Neural progenitor cell (in vitro differentiated cells): Measurements from ENCODE around the gene TMEM131L. TPM values are rescaled to one million over a fixed set of nuclear protein-coding genes. Genes with fewer than 3 reads are reported as not detected.

Experiments
- DNase-seq: peaks from one replicate; pipeline ENCODE4 v3.0.0-alpha.2; 2016; ENCODE audit warnings: low spot score
- H2AFZ ChIP-seq: fragments of 200-600 bp; sonication (generic); replicated peaks from 2 replicates; pipeline ENCODE4 v1.6.1; 2016; ENCODE audit warnings: antibody characterized with exemption
- H3F3A ChIP-seq: fragments of 200-600 bp; sonication (generic); 2 replicates; pipeline ENCODE4 v1.6.1; 2016; ENCODE audit warnings: antibody characterized with exemption, low read depth
- H3K27ac ChIP-seq: fragments of 200-600 bp; sonication (generic); 2 replicates; pipeline ENCODE4 v1.5.1; 2016; ENCODE audit warnings: mild to moderate bottlenecking
- H3K27me3 ChIP-seq: fragments of 200-600 bp; sonication (generic); 2 replicates; pipeline ENCODE4 v1.6.1; 2016; ENCODE audit warnings: mild to moderate bottlenecking, moderate library complexity
- H3K36me3 ChIP-seq: fragments of 200-600 bp; sonication (generic); 2 replicates; pipeline ENCODE4 v1.5.1; 2016
- H3K4me1 ChIP-seq: fragments of 200-600 bp; sonication (generic); 2 replicates; pipeline ENCODE4 v1.6.1; 2016; ENCODE audit warnings: mixed run types
- H3K4me2 ChIP-seq: fragments of 200-600 bp; sonication (generic); 2 replicates; pipeline ENCODE4 v1.6.1; 2016
- H3K4me3 ChIP-seq: fragments of 200-600 bp; sonication (generic); 2 replicates; pipeline ENCODE4 v1.5.1; 2016
- H3K79me2 ChIP-seq: fragments of 200-600 bp; sonication (generic); 2 replicates; pipeline ENCODE4 v1.6.1; 2016; ENCODE audit warnings: low read depth
- H3K9ac ChIP-seq: fragments of 200-600 bp; sonication (generic); 2 replicates; pipeline ENCODE4 v1.6.1; 2016
- H3K9me3 ChIP-seq: fragments of 200-600 bp; sonication (generic); 2 replicates; pipeline ENCODE4 v1.5.1; 2016; ENCODE audit warnings: low read depth
- H4K20me1 ChIP-seq: fragments of 200-600 bp; sonication (generic); 2 replicates; pipeline ENCODE4 v1.6.1; 2016; ENCODE audit warnings: low read depth
- H3K27ac Mint-ChIP-seq: 3 replicates; pipeline ENCODE4 v1.8.0; 2021; ENCODE audit warnings: mixed read lengths
- H3K27me3 Mint-ChIP-seq: 2 replicates; pipeline ENCODE4 v1.8.0; 2022; ENCODE audit warnings: low read depth, mild to moderate bottlenecking, inconsistent platforms, moderate library complexity, mixed read lengths; ENCODE audit not compliant: insufficient read depth
- H3K36me3 Mint-ChIP-seq: 3 replicates; pipeline ENCODE4 v1.8.0; 2021; ENCODE audit warnings: mixed read lengths
- H3K4me1 Mint-ChIP-seq: 3 replicates; pipeline ENCODE4 v1.8.0; 2021; ENCODE audit warnings: mixed read lengths
- H3K4me3 Mint-ChIP-seq: 3 replicates; pipeline ENCODE4 v1.8.0; 2021; ENCODE audit warnings: mild to moderate bottlenecking, moderate library complexity, mixed read lengths
- H3K9me3 Mint-ChIP-seq: 3 replicates; pipeline ENCODE4 v1.8.0; 2020; ENCODE audit warnings: mixed read lengths
- CTCF ChIP-seq: fragments of 200-600 bp; sonication (generic); IDR thresholded peaks from 2 replicates; pipeline ENCODE4 v1.5.1; 2017; ENCODE audit warnings: antibody characterized with exemption, mild to moderate bottlenecking
- EZH2 ChIP-seq: fragments of 200-600 bp; sonication (generic); IDR thresholded peaks from 2 replicates; pipeline ENCODE4 v1.6.1; 2017; ENCODE audit warnings: antibody characterized with exemption, mild to moderate bottlenecking, moderate library complexity
- EZH2phosphoT487 ChIP-seq: fragments of 200-600 bp; sonication (generic); IDR thresholded peaks from 2 replicates; pipeline ENCODE4 v1.6.1; 2017; ENCODE audit warnings: antibody characterized with exemption
- total RNA-seq: library from RNA; depleted of rRNA; stranded (reverse); fragments of >200 nt; gene quantifications from 2 replicates; pipeline ENCODE4 v1.2.3, GENCODE V29; 2015; ENCODE audit warnings: low replicate concordance

The TMEM131L gene
- total RNA-seq, 1 donor from 2014 or later = 14.8 TPM

DNA sequence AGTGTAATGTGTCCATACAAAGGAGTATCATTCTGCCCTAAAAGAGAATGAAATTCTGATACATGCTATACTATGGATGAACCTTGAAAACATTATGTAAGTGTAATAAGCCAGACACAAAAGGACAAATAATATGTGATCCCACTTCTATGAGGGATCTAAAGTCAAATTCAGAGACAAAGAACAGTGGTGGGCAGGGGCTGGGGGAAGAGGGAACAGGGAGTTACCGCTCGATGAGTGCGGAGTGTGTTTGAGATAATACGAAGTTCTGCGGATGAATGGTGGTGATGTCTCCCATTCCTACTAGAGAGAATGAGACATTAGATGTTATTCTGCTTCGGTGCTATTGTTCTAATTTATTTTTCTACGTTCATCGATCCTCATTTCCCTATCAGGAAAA is 171.9 kb downstream of the TMEM131L start:
- DNase-seq = no peak
- no peak overlapping the region for H3K9ac ChIP-seq
- no peaks in the 10 kb centered on the region for H3K27me3 ChIP-seq
- Mint-ChIP-seq H3K27me3 (no peaks in the 10 kb centered on the region), H3K4me1 (peaks cover 5% of the 10 kb centered on the region), H3K9me3 (no peaks in the 10 kb centered on the region), H3K27ac (no peak overlapping the region), H3K4me3 (no peak overlapping the region), H3K36me3 (peaks cover 23% of the 10 kb centered on the region)
- no peaks in the 10 kb centered on the region for H4K20me1 ChIP-seq
- no peak overlapping the region for H3K4me2 ChIP-seq
- H3K4me1 ChIP-seq = no peaks in the 10 kb centered on the region
- no peaks in the 10 kb centered on the region for H3K36me3 ChIP-seq
- no peaks in the 10 kb centered on the region for H3K79me2 ChIP-seq
- no peak overlapping the region for H2AFZ ChIP-seq
- H3K9me3 ChIP-seq = no peaks in the 10 kb centered on the region
- H3K27ac ChIP-seq = no peak overlapping the region
- TF ChIP-seq EZH2 (no peak), CTCF (no peak), EZH2phosphoT487 (no peak)
- no peak overlapping the region for H3K4me3 ChIP-seq
- no peaks in the 10 kb centered on the region for H3F3A ChIP-seq

DNA sequence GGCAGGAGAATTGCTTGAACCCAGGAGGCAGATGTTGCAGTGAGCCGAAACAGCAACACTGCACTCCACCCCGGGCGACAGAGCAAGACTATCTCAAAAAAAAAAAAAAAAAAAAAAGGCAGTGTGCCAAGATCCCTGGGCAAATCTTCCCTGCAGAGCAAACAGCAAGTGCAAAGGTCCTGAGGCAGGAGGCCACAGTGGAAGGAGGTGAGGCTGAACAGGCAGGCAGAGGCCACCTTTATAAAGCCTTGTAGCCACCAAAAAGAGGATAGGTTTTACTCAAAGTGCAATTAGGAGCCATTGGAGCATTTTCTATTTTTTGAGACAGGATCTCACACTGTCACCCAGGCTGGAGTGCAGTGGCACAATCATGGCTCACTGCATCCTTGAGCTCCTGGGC is 172.8 kb downstream of the TMEM131L start:
- Histone ChIP-seq H3K27me3 (no peaks in the 10 kb centered on the region), H3K9me3 (no peaks in the 10 kb centered on the region), H2AFZ (no peak overlapping the region), H4K20me1 (no peaks in the 10 kb centered on the region), H3K4me2 (no peak overlapping the region), H3K27ac (no peak overlapping the region), H3K9ac (no peak overlapping the region), H3F3A (no peaks in the 10 kb centered on the region), H3K36me3 (no peaks in the 10 kb centered on the region), H3K4me3 (no peak overlapping the region), H3K79me2 (no peaks in the 10 kb centered on the region), H3K4me1 (no peaks in the 10 kb centered on the region)
- Mint-ChIP-seq H3K4me3 (no peak overlapping the region), H3K4me1 (peaks cover 5% of the 10 kb centered on the region), H3K36me3 (peaks cover 23% of the 10 kb centered on the region), H3K27me3 (no peaks in the 10 kb centered on the region), H3K9me3 (no peaks in the 10 kb centered on the region), H3K27ac (no peak overlapping the region)
- no peak for TF ChIP-seq EZH2phosphoT487
- TF ChIP-seq EZH2 = no peak
- no peak for TF ChIP-seq CTCF
- no peak for DNase-seq

GRCh38 chr4:153639833-153640802 is 174.0 kb downstream of the TMEM131L start:
- Histone ChIP-seq H3K4me1 (no peaks in the 10 kb centered on the region), H3K27me3 (no peaks in the 10 kb centered on the region), H3K9me3 (no peaks in the 10 kb centered on the region), H3F3A (no peaks in the 10 kb centered on the region), H3K36me3 (no peaks in the 10 kb centered on the region), H2AFZ (no peak overlapping the region), H3K79me2 (no peaks in the 10 kb centered on the region), H4K20me1 (no peaks in the 10 kb centered on the region), H3K27ac (no peak overlapping the region), H3K4me2 (no peak overlapping the region), H3K9ac (no peak overlapping the region), H3K4me3 (no peak overlapping the region)
- DNase-seq = no peak
- peaks cover 5% of the 10 kb centered on the region for H3K4me1 Mint-ChIP-seq
- peaks cover 3% of the 10 kb centered on the region for H3K9me3 Mint-ChIP-seq
- H3K27ac Mint-ChIP-seq = peak overlapping the region; percentile 75
- TF ChIP-seq EZH2 = no peak
- TF ChIP-seq CTCF = no peak
- TF ChIP-seq EZH2phosphoT487 = no peak
- H3K27me3 Mint-ChIP-seq = no peaks in the 10 kb centered on the region
- peak overlapping the region; percentile 17 for H3K4me3 Mint-ChIP-seq
- H3K36me3 Mint-ChIP-seq = peaks cover 17% of the 10 kb centered on the region
